HEK293 (cell line): ENCODE results near the gene CLASRP.
A peak's percentile ranks its signal among the peaks of the same experiment; 100 is the strongest.

Experiments
- CTCF ChIA-PET: fragments of 350-600 bp; formaldehyde crosslinking; extraction: SDS; loops from one replicate; lab custom pipeline; 2021; ENCODE audit warnings: antibody characterized with exemption; lab: Yijun Ruan, JAX
- POLR2A ChIA-PET: fragments of 300-600 bp; formaldehyde crosslinking; extraction: SDS; loops from one replicate; lab custom pipeline; 2020; ENCODE audit warnings: antibody characterized with exemption, inconsistent platforms; lab: Yijun Ruan, JAX
- H3K27ac ChIP-seq: fragments of 200-500 bp; sonication (Bioruptor generic); 2 replicates; pipeline ENCODE4 v1.5.1; 2014; ENCODE audit warnings: low read depth, low read length, control low read depth, inconsistent platforms; ENCODE audit errors: extremely low read depth
- H3K36me3 ChIP-seq, 2 experiments: fragments of 200-500 bp in 1 of 2; sonication (Bioruptor generic) in 1 of 2; 1 replicate in 1 of 2; 2 replicates in 1 of 2; pipeline ENCODE4 v1.5.1; 2014 to 2017; ENCODE audit warnings: inconsistent platforms in 2 of 2, low read length in 2 of 2; ENCODE audit not compliant: control insufficient read depth in 2 of 2, insufficient read depth in 1 of 2
- H3K4me1 ChIP-seq: fragments of 200-500 bp; sonication (Bioruptor generic); 2 replicates; pipeline ENCODE4 v1.5.1; 2014; ENCODE audit warnings: mild to moderate bottlenecking, low read length, inconsistent platforms; ENCODE audit not compliant: control insufficient read depth, insufficient read depth
- H3K4me3 ChIP-seq: 2 replicates; pipeline ENCODE4 v1.5.1; 2011; ENCODE audit warnings: low read depth, mild to moderate bottlenecking, control low read depth, low read length, moderate library complexity
- H3K9me3 ChIP-seq: fragments of 200-500 bp; sonication (Bioruptor generic); 2 replicates; pipeline ENCODE4 v1.5.1; 2014; ENCODE audit warnings: low read depth, low read length, inconsistent platforms; ENCODE audit not compliant: control insufficient read depth, insufficient read depth
- KLF1 ChIP-seq: fragments of 450-650 bp; formaldehyde crosslinking; IDR thresholded peaks from 2 replicates; pipeline ENCODE4 v1.5.1; 2016; ENCODE audit warnings: missing biosample characterization, missing genetic modification characterization
- ZBTB17 ChIP-seq: fragments of 450-650 bp; formaldehyde crosslinking; IDR thresholded peaks from 2 replicates; pipeline ENCODE4 v1.5.1; 2016; ENCODE audit warnings: missing biosample characterization, missing genetic modification characterization
- ZBTB20 ChIP-seq: fragments of 450-650 bp; formaldehyde crosslinking; IDR thresholded peaks from 2 replicates; pipeline ENCODE4 v1.5.1; 2016; ENCODE audit warnings: missing biosample characterization, missing genetic modification characterization
- ZNF10 ChIP-seq: fragments of 450-650 bp; formaldehyde crosslinking; IDR thresholded peaks from 2 replicates; pipeline ENCODE4 v1.5.1; 2017; ENCODE audit warnings: missing biosample characterization, missing genetic modification characterization
- ZNF138 ChIP-seq: fragments of 450-650 bp; formaldehyde crosslinking; IDR thresholded peaks from 2 replicates; pipeline ENCODE4 v1.5.1; 2016; ENCODE audit warnings: missing biosample characterization, missing genetic modification characterization, borderline replicate concordance
- ZNF19 ChIP-seq: fragments of 450-650 bp; formaldehyde crosslinking; IDR thresholded peaks from 2 replicates; pipeline ENCODE4; 2016; ENCODE audit warnings: missing biosample characterization, missing genetic modification characterization, low read depth
- ZNF248 ChIP-seq: fragments of 450-650 bp; formaldehyde crosslinking; IDR thresholded peaks from 2 replicates; pipeline ENCODE4 v1.5.1; 2017; ENCODE audit warnings: missing biosample characterization, missing genetic modification characterization
- ZNF335 ChIP-seq: fragments of 450-650 bp; formaldehyde crosslinking; conservative IDR thresholded peaks from 2 replicates; pipeline ENCODE4 v1.5.1; 2016; ENCODE audit warnings: missing biosample characterization, missing genetic modification characterization
- ZNF561 ChIP-seq: fragments of 450-650 bp; IDR thresholded peaks from 2 replicates; pipeline ENCODE4 v1.5.1; 2018; ENCODE audit warnings: missing biosample characterization, missing genetic modification characterization, borderline replicate concordance
- ZNF768 ChIP-seq: fragments of 450-650 bp; formaldehyde crosslinking; IDR thresholded peaks from 2 replicates; pipeline ENCODE4 v1.5.1; 2018; ENCODE audit warnings: missing biosample characterization, mild to moderate bottlenecking, missing genetic modification characterization
- ZSCAN30 ChIP-seq: fragments of 450-650 bp; IDR thresholded peaks from 2 replicates; pipeline ENCODE4 v1.5.1; 2018; ENCODE audit warnings: missing biosample characterization, mild to moderate bottlenecking, missing genetic modification characterization, moderate library complexity
- TF ChIP-seq, protein P1 (sequence below): fragments of 450-650 bp; formaldehyde crosslinking; IDR thresholded peaks from 2 replicates; pipeline ENCODE4 v1.5.1; 2017; ENCODE audit warnings: missing biosample characterization, missing genetic modification characterization
- TF ChIP-seq, protein P2 (sequence below): fragments of 450-650 bp; formaldehyde crosslinking; IDR thresholded peaks from 2 replicates; pipeline ENCODE4 v1.5.1; 2016; ENCODE audit warnings: missing biosample characterization, missing genetic modification characterization
- TF ChIP-seq, protein P3 (sequence below): fragments of 450-650 bp; formaldehyde crosslinking; IDR thresholded peaks from 2 replicates; pipeline ENCODE4 v1.5.1; 2016; ENCODE audit warnings: missing biosample characterization, missing genetic modification characterization
- TF ChIP-seq, protein P4 (sequence below): fragments of 450-650 bp; formaldehyde crosslinking; IDR thresholded peaks from 2 replicates; pipeline ENCODE4 v1.5.1; 2016; ENCODE audit warnings: missing biosample characterization, missing genetic modification characterization

The CLASRP gene

DNA sequence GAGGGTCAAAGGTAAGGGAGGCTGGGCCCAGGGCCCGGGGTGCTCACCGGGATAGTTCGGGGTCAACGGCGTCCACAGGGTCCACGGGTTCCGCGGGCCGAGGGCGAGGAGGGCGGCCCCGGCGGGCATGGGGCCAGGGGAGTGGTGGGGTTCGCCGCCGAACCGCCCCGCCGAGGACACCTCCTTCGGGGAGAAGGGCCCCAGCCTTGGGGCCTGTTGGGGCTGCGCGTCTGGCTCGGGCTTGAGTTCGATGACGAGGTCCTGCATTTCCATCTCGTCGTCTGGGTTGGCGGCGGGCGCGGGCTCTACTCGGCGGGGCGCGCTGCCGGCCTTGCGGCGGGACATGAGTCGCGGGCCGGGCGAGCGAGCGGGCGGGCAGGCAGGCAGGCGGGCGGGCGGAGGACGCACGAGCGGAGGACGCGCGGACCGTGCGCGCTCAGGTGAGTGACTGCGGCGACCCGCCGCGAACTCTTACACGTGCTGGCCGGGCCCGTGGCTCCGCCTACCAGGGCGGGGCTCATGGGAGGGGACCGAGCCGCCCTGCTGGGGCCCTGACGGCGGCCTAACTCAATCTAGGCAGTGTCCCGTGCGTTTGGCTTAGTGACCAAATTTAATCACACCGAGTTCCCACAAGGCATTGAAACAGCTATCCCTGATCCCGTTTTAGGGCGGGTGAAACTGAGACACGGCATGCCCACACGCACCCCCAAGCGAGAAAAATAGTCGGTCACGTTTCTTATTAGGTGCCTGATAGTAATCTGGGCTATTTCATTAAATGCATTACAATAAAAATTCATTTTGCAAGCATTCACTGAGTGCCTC, 37.4 kb downstream of the CLASRP start, which contains the start of gene ZNF296 (continued):
- TF ChIP-seq, protein P1, sequence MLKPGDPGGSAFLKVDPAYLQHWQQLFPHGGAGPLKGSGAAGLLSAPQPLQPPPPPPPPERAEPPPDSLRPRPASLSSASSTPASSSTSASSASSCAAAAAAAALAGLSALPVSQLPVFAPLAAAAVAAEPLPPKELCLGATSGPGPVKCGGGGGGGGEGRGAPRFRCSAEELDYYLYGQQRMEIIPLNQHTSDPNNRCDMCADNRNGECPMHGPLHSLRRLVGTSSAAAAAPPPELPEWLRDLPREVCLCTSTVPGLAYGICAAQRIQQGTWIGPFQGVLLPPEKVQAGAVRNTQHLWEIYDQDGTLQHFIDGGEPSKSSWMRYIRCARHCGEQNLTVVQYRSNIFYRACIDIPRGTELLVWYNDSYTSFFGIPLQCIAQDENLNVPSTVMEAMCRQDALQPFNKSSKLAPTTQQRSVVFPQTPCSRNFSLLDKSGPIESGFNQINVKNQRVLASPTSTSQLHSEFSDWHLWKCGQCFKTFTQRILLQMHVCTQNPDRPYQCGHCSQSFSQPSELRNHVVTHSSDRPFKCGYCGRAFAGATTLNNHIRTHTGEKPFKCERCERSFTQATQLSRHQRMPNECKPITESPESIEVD (tag by site-specific recombination) = no peak
- TF ChIP-seq ZBTB20 (tag by site-specific recombination) = peak; percentile 94
- TF ChIP-seq ZNF248 (tag by site-specific recombination) = no peak
- no peak for TF ChIP-seq ZNF561 (tag by site-specific recombination)
- TF ChIP-seq, protein P2, sequence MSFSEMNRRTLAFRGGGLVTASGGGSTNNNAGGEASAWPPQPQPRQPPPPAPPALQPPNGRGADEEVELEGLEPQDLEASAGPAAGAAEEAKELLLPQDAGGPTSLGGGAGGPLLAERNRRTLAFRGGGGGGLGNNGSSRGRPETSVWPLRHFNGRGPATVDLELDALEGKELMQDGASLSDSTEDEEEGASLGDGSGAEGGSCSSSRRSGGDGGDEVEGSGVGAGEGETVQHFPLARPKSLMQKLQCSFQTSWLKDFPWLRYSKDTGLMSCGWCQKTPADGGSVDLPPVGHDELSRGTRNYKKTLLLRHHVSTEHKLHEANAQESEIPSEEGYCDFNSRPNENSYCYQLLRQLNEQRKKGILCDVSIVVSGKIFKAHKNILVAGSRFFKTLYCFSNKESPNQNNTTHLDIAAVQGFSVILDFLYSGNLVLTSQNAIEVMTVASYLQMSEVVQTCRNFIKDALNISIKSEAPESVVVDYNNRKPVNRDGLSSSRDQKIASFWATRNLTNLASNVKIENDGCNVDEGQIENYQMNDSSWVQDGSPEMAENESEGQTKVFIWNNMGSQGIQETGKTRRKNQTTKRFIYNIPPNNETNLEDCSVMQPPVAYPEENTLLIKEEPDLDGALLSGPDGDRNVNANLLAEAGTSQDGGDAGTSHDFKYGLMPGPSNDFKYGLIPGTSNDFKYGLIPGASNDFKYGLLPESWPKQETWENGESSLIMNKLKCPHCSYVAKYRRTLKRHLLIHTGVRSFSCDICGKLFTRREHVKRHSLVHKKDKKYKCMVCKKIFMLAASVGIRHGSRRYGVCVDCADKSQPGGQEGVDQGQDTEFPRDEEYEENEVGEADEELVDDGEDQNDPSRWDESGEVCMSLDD (tag by site-specific recombination) = peak; percentile 90; the same call in 1 of the 2 replicates
- no peak for TF ChIP-seq ZNF19 (tag by site-specific recombination)
- TF ChIP-seq, protein P3, sequence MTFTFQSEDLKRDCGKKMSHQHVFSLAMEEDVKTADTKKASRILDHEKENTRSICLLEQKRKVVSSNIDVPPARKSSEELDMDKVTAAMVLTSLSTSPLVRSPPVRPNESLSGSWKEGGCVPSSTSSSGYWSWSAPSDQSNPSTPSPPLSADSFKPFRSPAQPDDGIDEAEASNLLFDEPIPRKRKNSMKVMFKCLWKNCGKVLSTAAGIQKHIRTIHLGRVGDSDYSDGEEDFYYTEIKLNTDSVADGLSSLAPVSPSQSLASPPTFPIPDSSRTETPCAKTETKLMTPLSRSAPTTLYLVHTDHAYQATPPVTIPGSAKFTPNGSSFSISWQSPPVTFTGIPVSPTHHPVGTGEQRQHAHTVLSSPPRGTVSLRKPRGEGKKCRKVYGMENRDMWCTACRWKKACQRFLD (tag by site-specific recombination) = no peak
- TF ChIP-seq, protein P4, sequence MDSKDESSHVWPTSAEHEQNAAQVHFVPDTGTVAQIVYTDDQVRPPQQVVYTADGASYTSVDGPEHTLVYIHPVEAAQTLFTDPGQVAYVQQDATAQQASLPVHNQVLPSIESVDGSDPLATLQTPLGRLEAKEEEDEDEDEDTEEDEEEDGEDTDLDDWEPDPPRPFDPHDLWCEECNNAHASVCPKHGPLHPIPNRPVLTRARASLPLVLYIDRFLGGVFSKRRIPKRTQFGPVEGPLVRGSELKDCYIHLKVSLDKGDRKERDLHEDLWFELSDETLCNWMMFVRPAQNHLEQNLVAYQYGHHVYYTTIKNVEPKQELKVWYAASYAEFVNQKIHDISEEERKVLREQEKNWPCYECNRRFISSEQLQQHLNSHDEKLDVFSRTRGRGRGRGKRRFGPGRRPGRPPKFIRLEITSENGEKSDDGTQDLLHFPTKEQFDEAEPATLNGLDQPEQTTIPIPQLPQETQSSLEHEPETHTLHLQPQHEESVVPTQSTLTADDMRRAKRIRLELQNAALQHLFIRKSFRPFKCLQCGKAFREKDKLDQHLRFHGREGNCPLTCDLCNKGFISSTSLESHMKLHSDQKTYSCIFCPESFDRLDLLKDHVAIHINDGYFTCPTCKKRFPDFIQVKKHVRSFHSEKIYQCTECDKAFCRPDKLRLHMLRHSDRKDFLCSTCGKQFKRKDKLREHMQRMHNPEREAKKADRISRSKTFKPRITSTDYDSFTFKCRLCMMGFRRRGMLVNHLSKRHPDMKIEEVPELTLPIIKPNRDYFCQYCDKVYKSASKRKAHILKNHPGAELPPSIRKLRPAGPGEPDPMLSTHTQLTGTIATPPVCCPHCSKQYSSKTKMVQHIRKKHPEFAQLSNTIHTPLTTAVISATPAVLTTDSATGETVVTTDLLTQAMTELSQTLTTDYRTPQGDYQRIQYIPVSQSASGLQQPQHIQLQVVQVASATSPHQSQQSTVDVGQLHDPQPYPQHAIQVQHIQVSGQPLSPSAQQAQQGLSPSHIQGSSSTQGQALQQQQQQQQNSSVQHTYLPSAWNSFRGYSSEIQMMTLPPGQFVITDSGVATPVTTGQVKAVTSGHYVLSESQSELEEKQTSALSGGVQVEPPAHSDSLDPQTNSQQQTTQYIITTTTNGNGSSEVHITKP (tag by site-specific recombination) = 0 out of 2 replicates have a peak, but pooled peaks have one; percentile 25
- no peak for TF ChIP-seq ZNF768 (tag by site-specific recombination)
- TF ChIP-seq, all 188 proteins: peak for 36

DNA sequence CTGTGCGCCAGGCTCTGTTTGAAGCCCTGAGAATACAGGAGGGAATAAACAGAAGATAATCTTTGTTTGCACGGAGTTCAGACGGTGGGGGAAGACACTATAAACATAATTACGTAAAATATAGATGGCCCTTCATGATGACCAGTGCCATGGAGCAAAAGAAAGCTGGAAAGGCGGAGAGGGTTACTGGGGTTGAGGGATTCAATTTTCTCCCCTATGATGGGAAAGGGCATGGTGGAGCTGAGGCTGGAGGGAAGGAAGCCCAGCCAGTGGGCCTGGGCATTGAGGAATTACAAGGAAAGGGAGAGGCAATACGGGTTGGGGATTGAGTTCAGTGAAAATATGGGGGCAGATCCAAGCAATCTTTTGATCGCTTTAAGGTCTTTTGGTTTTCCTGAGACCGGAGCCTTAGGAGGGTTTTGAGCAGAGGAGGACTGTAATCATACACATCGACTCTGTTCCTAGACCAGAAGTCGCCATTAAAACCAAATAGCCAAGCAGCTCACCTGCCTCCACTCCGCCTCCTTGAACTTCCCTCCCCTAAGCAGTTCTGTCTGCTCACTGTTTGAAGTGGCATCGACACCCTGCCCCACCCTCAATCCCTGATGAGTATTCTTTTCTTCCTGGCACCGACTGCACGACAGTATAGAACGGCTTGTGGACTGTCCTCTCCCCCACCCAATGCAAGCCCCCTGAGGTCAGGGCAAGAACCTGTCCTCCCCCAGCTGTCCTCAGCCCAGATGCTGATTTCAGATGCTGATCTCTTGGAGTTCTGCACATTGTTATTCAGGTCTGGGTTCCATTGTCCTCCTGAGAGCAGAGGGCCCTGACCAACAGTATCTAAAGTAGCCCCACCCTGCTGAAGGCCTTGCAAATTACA, 38.2 kb downstream of the CLASRP start:
- TF ChIP-seq, protein P4 (tag by site-specific recombination) = peak; percentile 44; the same call in 1 of the 2 replicates
- TF ChIP-seq ZSCAN30 (no peak), ZBTB17 (tag by site-specific recombination) (peak; percentile 68; the same call in 1 of the 2 replicates), KLF1 (tag by site-specific recombination) (peak; percentile 81), ZNF248 (tag by site-specific recombination) (no peak), ZNF10 (tag by site-specific recombination) (0 out of 2 replicates have a peak, but pooled peaks have one; percentile 40), ZNF138 (tag by site-specific recombination) (no peak), ZNF335 (tag by site-specific recombination) (peak; percentile 24)
- TF ChIP-seq, protein P3 (tag by site-specific recombination) = no peak
- H3K4me3 ChIP-seq = no peak overlapping the region
- peaks cover 16 to 21% of the 10 kb centered on the region in 2 experiments; a peak in 2 of 3 replicates for H3K36me3 ChIP-seq
- no peaks in the 10 kb centered on the region for H3K9me3 ChIP-seq
- H3K27ac ChIP-seq = peak overlapping the region; percentile 53
- ChIA-PET CTCF (interaction anchor here (0.6 to 1.9 kb wide), 4 partner anchors 18 to 400 kb away, joined by 3 to 6 read pairs (median 3); no protein-coding TSS in a partner anchor), POLR2A (interaction anchor here (0.9 to 1.2 kb wide), 4 partner anchors 13 to 27 kb away, joined by 3 to 11 read pairs (median 6); partner anchors contain the start of gene PPP1R37)
- peaks cover 18% of the 10 kb centered on the region for H3K4me1 ChIP-seq
